NCI-H510A treated with DMSO at 0.1 percent for 48 hours (cell line): Measurements from ENCODE around the gene FAM98C.
A peak's percentile ranks its signal among the peaks of the same experiment; 100 is the strongest.

ENCODE experiments used
- DNase-seq: peaks from one replicate; lab custom pipeline; 2025; lab: John Stamatoyannopoulos, UW

FAM98C gene

DNA sequence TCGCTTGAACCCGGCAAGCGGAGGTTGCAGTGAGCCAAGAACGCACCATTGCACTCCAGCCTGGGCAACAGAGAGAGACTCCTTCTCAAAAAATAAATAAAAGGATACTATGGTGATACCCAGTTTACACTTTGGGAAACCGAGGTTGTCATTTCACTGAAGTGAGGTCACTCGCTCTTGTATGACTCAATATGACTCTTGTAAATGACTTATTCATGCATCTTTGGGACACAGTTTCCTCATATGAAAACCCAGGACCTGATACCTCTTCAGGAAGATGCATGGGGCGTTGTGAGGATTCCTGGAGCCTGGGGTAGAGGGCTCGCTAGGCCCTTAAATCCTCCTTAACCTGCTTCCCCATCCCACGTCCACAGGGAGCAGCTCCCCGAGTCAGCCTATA, 24.0 kb upstream of the FAM98C start:
- no peak for DNase-seq

DNA sequence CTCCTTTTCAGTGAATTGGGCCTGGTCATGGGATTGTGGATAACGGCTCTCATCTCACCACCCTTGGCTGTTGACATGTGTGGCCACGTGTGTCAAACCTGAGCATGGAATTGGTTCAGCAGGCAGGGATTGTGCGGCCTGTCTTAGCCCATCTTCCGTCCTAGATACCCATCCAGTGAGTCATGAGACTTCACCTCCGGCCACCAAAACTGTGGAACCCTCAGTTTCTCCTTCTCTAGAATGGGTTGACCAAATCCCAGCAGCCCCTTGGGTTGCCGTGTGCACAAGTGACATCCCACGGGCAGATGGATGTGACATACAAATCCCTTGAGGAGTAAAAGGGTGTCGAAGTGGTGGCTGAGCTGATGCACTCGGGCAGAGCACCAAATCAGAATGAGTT, 21.8 kb upstream of the FAM98C start:
- no peak for DNase-seq

DNA sequence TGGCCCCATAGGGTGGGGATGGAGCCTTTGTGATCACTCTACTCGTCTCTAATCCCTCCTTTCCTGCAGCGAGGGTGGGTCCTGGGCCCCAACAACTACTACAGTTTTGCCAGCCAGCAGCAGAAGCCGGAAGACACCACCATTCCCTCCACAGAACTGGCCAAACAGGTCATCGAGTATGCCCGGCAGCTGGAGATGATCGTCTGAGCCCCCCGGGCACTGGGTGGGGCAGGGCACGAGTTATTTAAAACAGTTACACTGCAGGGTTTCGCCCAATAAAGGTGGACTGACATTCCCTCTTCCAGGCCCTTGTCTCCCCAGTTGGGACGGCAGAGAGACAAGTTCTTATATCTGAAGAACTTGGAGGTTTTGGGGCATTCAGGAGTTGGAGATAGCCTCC, 19.7 kb upstream of the FAM98C start:
- no peak for DNase-seq

DNA sequence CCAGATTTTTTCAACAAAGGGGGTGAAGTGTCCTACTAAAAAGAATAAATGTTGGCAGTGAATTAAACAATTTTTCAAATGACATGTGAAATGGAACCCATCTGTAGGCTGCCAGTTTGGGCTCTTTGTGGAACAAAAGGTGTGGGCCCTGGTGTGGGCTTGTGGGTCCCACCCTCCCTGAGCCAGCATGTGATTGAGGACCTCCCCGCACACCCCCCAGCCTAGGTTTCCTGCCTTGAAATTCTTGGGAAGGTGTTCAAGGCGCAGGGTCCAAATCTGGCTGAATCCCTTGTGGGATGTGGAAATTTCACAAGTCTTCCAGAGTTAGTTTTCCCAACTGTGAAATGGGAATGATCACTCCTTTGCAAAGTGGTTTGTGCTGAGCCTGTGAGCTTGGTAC, 19.1 kb upstream of the FAM98C start:
- DNase-seq = no peak

DNA sequence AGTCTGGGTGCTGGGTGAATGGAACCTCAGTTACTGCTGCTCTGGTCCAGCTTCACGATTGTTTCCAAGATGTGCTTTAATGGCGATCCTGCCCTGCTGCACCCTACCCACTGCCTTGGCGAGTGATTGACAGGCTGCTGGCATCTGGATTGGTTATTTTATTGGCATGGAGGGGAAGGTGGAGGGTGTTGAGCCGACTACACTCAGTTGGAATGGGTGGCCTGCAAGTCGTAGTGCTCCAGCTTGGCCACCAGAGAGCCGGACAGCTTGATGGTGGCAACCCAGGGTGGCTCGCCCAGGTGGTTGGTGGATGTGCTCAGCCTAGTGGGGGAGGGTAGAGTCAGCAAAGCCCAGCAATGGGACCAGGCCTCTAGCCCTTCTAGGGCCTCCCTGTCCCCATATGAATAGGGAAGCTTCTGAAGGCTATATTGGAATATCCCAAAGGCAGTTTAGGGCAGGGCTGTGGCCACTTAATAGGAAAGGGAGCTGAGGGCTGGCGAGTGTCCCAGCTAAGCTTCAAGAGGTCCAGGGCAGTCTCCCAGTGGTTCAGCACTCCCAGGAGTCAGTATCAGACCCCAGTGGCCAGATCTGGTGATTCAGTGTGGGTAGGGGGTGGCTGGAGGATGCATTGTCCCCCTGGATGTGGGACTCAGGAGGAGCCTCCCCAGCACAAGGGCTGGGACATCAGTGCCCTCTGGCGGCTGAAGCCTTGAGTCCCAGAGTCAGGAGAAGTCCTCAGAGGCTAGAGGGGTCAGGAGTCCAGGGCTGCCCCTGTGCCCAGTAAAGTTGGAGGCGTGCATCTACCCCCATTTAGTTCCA, 18.5 kb upstream of the FAM98C start:
- no peak for DNase-seq

DNA sequence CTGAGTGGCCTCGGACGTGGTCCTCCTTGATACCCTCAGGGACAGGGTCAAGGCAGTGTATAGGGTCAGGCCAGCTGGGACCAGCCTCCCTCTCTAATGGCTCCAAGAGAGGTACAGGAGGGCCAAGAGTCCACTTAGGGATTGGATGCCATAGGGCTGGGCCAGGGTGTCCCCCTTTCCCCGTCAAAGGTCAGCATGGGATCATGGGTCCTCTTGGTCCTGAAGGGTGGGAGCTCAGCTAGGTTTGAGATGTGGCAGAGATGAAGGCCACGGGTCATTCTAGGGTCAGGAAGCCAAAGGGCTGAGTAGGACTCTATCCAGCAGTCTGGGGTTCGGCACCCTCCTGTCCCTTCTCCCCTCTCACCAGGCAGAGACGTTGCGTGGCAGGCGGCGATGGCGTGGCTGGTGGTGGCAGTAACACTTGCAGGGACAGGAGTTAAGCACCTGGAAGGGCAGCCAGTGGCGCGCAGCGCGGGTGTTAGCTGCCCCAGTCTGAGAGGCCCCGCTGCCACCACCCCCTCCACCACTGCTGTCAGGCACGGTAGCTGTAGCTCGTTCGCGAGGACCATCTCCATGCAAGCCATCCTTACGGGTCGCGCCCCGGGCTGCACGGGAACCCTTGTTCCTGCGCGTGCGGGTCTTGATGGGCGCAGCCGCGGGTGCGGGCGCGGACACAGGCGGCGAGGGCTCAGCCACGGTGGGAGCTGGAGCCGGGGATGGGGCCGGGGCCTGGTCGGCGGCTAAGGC, 17.7 kb upstream of the FAM98C start:
- no peak for DNase-seq

DNA sequence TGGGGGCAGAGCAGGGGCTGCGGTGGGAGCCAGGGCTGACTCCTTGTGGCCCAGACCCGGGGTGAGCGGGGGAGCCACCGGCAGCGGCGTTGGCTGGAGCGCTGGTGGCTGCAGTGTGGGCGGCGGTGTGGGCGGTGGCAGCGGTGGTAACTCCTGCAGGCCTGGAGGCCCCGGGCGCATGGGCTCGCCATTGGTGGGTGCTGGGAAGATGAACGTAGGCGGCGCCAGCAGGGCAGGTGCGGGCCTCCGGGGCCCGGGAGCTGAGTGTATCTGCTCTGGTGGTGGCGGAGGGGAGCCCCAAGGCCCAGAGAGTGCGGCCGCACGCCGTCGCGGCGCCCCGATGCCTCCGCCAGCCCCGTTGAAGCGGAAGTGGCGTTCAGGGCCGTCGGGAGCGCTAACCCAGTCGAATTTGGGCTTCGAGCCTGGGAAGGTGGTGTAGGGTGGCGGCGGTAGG, 17.1 kb upstream of the FAM98C start:
- DNase-seq = no peak

DNA sequence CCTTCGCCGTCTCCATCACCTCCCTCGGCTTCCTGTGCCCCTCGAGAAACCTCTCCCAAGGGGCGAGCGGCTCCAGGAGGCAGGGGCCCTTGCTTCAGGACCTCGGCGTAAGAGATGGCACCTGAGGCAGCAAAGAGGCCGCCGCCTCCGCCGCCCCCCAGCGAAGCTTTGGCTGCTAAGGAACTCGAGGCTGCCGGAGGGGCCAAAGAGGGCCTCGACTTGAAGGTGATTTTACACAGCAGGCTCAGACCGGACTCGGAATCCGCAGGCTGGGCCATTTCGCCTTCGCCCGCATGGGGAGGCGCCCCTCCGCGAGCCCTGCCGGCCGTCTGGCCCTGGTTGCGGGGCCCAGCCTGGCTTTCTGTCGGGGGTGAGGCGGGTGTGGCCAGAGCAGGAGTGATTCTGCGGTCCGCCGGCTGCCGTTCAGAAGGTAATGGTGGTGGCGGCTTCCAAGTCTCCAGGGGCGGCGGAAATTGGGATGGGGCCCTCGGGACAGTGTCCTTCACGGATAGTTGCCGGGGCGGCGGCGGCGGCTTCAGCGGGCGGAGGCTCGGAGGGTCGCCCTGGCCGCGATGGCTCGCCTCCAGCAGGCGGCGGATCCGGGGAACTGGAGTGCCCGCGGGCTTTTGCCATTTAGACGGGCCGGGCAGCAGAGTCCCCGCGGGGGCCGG, 16.5 kb upstream of the FAM98C start:
- DNase-seq = no peak

DNA sequence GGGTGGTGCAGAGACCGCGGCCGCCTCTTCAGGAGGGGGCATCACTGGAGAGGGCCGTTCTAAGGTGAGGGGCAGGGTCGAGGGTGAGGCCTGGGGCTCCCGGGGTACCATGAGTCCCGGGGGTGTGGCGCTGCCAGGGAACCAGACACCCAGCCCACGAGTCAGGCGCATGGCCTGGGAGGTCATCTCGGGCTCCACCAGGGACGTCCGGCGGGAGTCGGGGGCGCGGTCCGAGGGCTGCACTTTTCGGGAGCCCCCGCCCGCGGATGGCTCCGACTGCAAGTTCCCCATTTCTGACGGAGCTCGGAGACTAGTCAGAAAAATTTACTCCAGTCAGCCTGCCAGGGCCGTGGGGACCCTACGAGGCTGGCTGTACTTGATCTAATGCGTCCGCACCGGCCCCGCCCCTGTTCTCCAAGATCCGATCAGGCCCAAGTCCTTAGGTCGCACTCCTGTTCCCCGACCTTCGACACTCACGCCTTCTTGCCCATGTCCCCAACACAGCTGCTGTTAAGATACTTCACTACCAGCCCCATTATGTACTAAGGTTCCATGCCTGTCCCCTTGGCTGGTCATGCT, 15.8 kb upstream of the FAM98C start:
- DNase-seq = no peak

DNA sequence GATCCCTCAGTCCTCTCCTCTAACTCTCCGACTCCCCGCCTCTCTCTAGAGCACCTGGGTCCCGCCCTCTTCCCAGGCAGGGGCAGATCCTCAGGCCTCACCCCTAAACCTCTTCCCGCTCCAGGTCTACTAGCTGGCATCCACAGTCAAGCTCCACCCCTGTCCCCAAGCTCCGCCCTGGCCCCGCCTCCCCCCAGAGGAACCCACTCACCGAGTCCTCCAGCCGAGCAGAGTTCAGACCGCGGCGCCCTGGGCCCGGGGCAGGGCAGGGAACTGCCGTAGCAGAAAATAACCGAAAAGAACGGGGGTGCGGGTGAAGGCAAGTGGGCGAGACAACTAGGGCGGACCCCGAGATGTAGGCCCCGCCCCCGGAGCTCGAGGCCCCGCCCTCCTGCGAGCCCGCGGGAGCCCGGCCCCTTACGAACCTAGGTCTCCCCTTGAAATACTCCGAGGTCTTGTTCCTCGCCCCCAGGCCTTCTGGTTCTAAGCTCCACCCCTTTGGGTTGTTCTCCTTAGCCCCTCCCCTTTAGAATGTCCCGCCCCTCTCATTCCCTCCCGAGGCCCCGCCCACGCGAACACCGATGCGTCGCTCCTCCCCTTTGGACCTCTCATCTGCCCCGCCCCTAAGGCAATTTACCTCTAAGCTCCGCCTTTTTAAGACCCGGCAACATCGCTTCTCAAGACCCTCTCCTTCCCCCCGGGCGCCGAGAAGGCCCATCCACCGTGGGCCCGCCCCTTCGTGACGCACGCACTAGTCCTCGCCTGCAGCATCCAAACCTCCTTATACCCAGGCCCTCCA, 15.1 kb upstream of the FAM98C start, which contains the start of gene GGN:
Gene GGN (minus strand): TSS at position 485 of the 799 bp plus-strand sequence. CDS start 773 bp downstream, outside the sequence.
- peak; percentile 43 for DNase-seq

DNA sequence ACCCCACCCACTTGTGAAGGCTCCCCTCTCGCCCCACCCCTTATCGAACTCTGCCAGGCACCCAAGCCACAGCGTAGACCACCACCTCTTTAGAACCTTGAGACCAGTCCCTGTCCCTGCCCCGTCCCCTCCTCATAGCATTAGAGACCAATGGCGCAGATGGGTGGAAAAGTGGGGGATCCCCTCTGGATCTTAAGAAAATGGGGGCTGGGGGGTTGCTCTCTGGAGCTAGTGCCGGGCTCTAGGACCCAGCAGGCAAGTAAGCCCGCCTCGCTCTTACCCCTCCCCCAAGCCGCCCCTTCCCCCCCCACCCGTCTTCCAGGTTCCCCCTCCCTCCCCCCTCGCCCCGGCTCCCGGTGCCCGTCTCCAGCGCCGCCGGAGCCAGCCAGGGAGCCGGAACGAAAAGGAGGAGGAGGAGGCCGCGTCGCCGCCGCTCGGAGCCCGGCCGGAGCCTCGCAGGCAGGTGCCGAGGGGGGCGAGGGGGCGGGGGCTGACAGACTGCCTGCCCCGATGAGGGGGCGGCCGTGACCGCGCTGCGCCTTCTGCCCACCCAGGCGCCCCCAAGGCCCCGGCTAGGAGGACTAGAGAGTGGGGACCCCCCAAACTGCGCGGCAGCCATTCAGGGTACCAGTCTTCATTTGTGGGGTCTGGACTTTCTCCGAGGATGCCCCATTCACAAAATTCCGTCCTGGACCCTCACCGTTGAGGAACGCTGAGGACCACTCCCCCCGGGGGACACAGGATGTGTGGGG, 14.4 kb upstream of the FAM98C start, which contains the start of gene SPRED3:
Gene SPRED3 (plus strand): TSS at position 349 of the 752 bp plus-strand sequence. CDS start 1,606 bp downstream, outside the sequence.
- DNase-seq = peak; percentile 45

DNA sequence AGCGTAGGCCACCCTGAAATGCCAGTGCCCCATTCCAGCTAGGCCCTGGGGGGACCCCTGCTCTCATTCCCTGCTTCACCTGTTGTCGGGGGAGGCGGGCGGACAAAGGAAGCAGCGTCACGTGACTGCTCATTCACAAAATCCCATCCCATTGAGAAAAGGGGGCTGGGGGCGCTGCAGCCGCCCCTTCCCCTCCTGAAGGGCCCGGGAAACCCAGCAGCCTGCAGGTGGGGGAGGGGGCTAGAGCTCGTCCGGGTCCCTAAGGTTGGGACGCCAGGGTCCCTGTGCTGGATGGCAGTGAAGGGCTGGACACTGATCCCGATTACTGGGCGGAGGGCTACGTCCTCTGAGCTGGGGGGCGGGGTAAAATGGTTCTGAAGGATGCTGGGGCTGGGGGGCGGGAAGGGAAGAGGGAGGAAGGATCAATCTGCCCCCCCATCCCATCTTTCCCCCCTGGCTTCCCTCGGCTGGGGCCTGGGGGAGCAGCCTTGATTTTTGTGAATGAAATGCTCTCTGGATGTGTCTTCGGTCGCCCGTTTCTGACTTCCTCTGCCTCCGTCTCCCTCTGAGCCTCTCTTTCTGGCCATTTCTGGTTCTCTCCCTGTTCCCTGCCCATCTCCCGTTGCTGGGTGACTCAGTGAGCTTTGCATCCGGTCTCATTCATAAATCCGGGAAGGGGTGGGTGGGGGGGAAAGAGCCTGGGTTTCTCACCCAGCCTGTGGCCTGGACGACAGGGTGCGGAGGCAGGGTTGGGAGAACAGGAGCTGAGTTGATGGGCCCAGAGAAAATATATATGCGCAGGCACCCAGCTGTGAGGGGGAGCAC, 13.6 kb upstream of the FAM98C start:
- peak; percentile 9 for DNase-seq

DNA sequence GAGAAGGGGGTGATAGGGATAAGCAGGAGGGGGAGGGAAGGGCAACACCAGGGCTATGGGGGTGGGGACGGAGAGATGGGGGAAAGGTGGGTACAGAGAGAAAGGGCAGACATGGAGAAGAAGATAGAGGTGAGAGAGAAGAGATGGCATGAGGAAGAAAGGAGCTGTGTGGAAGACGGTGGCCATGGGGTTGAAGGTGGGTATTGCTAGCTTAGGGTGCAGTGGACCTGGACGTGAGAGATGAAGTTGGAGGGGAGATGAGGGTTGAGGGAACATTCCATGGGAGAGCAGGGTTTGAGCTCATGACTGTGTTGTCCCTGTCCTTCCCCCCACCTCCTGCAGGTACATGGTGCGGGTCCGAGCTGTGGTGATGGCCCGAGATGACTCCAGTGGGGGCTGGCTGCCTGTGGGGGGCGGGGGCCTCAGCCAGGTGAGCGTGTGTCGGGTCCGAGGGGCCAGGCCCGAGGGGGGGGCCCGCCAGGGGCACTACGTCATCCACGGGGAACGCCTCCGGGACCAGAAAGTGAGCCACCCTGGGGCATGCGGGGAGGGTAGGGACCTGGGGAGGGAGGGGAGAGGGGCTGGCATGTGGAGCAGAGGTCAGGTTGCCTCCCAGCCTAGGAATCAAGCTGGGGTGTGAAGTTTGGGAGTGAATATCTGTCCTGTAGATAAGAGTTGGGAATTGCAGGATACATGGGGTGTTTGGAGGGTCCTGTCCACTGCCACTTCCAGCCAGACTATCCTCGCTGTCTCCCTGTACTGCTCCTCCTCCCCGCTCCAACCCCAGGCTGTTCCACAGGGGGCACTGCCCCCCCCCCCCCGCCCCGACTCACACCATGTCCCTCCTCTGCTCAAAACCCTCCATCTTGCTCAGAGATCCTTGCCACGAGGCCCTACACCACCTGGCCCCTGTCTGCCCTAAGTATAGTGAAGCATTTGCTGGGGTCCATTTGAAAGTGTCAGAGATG, 12.7 kb upstream of the FAM98C start:
- DNase-seq = no peak

DNA sequence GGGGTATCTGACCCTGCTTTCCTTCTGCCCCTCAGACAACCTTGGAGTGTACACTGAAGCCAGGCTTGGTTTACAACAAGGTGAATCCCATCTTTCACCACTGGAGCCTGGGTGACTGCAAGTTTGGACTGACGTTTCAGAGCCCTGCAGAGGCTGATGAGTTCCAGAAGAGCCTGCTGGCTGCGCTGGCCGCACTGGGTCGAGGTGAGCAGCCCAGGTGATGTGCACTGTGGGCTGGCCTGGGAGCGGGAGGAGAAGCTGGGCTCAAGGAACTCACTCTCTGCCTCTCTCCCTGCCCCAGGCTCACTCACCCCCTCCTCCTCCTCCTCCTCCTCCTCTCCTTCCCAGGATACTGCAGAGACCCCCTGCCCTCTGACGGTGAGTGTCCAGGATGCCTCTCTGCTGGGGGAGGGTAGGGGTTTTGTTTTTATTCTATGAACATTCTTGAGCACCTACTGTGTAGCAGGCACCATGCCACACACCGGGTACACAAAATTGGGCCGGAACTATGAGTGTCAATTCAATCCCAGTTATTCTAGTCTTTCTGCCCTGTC, 10.9 kb upstream of the FAM98C start:
- DNase-seq = no peak

DNA sequence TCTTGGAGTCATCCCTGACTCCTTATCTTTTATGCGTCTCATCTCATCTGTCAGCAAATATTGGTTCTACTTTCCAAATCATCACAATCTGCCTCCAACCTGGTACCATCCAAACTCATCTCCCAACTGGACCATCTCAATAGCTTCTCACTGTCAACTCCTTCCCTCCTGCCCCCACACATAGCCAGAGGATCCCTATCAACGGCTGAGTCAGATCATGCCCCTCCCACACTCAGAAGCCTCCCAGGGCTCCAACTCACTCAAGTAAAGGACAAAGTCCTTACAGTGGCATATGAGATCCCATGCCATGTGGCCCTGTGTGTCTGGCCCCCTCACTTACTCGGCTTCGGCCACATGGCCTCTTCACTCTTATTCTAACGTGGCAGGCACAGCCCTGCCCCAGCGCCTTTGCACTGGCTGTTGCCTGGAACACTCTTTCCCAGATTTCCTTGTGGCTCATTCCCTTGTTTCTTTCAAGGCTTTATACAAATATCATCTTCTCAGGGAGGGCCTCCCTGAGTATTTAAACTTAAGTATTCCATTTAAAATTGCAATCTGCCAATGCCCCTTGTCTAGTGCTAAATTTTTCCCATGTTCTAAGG, 10.1 kb upstream of the FAM98C start:
- DNase-seq = no peak

DNA sequence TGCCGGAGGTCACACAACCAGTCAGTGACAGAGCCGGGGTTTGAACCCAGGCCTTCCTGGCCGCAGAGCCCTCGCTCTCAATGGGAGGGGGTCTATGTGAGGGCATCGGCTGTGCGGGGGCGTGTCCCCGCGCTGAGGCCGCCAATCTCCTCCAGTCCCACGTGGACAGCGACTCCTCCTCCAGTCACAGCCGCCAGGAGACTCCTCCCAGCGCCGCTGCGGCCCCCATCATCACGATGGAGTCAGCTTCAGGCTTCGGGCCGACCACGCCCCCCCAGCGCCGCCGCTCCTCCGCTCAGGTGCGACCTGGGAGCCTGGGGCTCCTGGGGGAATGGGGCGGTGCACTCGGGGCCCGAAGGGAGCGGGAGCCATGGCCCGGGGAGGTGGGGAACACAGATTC, 8.4 kb upstream of the FAM98C start:
- no peak for DNase-seq

DNA sequence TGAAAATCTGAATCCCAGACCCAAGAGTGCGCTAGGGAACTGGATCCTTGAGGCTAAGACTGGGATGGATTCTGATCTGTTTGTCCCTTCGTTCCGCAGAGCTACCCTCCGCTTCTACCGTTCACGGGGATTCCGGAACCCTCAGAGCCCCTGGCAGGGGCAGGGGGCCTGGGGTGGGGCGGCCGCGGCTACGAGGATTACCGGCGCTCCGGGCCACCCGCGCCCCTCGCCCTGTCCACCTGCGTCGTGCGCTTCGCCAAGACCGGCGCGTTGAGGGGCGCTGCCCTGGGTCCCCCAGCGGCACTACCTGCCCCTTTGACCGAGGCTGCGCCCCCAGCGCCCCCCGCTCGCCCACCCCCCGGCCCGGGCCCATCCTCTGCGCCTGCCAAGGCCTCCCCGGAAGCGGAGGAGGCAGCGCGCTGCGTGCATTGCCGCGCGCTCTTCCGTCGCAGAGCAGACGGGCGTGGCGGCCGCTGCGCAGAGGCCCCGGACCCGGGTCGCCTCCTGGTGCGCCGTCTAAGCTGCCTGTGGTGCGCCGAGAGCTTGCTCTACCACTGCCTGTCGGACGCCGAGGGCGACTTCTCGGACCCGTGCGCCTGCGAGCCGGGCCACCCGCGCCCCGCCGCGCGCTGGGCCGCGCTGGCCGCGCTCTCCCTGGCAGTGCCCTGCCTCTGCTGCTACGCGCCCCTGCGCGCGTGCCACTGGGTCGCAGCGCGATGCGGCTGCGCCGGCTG, 7.3 kb upstream of the FAM98C start:
- no peak for DNase-seq
